Measurements from ENCODE around the gene C1orf232.

The C1orf232 gene

DNA sequence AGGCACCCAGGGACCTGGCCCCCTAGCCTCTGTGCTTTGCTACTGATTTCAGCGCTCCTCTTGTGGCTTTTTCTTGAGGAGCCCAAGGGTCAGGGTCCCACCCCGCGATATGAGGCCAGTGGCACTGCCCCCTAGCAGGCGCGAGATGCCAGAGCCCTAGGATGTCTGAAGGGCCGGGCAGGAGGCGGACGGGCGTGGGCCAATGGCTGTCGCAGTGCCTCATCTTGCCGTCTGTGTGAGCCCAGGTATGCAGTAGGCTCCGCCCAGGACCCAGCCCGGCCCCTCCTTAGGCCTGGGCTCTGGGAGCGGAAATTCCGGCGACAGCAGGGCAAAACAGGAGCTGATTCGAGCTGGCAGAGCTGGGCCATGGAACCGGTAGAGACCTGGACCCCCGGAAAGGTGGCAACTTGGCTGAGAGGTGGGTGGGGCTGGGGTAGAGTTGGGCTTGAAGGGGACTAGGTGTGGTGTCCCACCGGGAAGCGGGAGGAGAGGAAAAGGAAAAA lies 8.5 kb upstream of the C1orf232 start, which contains the start of gene CNKSR1:
CNKSR1 (plus strand) TSS at position 310 of the 503 bp plus-strand sequence; CDS start at position 367, 57 bp downstream.
- no peak for DNase-seq (ENCODE audit: low spot score)

DNA sequence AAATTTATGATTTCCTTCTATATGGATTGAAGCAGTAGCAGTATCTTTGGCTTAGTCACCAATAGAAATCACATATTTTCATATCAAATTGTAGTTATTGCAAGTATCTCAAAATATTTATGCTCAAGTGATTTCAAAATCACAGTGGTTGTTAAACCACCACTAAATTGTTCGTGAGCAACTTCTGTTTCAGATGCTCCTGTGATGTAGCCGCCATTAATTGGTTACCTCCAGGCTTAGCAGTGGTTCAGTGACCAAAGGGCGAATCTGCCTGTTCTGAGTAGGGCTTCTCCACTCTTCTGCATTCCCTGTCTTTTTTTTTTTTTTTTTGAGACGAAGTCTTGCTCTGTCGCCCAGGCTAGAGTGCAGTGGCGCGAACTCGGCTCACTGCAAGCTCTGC lies 6.6 kb upstream of the C1orf232 start:
- no peak for DNase-seq (ENCODE audit: low spot score)

DNA sequence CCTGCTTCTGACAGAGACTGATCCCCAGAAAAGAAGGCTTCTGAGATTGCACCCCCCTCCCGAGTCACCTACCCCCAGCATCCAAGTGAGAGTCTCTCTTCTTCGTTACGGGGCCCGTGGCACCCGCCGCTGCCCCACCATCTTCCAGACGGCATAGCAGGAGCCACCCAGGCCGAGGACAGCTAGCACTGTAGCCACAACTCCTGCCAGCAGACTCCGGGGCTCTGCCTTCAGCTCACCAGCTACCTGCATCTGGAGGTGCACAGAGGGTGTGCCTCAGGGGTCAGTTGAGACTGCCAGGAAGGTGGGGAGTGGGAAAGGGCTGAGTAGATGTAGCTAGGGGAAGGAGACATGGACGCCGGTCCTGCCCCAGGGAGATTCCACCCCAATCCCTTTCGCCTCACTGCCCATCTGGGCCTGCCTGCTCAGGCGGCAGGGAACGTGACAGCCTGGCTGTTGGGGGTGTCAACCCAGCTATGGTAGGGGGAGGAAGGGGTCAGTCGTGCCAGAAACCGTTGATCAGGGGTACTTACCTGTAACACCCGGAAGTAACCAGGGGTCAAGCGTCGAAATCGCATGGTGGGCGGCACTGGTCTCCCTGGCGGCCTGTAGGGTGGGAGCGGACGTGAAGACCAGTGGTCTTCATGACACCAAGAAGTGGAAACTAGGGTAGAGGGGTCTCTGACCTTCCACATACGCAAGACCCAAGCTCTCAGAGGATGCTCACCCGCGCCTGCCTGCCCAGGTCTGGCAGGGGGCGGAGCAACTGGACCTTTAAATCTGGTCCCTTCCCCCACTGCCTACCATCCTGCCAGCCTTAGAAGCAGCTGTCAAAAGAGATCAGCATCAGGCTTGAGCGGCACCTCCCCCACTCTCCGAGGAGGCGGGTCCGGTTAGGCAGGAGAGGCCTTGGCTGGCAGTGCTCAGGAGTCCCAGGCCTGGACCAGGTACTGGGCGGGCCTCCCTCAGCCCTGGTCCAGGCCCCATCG lies 2.6 kb upstream of the C1orf232 start, which contains the start of gene ZNF593OS:
ZNF593OS (minus strand) TSS at position 749 of the 989 bp plus-strand sequence; CDS start at position 578, 171 bp downstream.
- no peak for DNase-seq (ENCODE audit: low spot score)

DNA sequence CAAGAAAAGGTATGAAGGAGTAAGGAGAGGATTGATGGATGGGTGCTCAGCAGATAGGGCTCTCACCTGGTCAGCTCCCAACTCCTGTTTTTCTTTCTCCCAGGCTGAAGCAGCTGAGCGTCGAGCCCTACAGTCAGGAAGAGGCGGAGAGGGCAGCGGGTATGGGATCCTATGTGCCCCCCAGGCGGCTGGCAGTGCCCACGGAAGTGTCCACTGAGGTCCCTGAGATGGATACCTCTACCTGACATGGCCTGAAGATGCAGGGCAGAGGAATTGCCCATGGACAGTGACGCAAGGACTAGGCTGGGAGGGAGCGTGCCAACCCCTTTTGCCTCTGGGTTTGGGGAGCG lies 1.7 kb upstream of the C1orf232 start:
- no peak for DNase-seq (ENCODE audit: low spot score)

DNA sequence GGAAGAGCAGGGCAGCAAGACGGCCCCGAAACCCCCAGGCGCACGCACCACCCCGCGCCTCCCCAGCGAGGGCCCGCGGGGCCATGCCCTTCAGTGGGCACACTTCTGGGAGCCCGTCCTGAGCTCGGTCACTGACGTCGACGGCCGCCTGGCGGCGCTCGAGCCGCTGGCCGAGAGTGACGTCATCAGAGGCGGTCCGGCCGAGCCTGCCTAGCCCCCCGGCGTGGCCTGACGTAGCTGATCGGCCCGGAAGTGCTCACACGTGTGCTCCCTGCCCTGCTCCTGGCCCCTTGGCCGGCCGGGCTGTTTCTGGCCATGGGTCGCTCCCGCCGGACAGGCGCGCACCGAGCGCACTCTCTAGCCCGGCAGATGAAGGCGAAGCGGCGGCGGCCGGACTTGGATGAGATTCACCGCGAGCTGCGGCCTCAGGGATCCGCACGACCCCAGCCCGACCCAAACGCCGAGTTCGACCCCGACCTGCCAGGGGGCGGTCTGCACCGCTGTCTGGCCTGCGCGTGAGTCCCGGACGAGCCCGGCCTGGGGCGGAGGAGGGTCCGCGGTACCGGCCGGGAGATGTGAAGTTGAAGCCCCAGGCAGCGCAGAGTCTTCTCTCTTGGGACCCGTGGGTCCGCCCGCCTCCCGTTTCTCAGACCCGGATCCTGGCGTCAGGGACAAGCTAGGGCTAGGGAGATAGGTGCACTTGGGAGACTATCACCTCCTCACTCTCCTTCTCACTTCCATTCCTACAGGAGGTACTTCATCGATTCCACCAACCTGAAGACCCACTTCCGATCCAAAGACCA lies 1.1 kb upstream of the C1orf232 start, which contains the start of gene ZNF593:
ZNF593 (plus strand) TSS at position 240 of the 803 bp plus-strand sequence; CDS start at position 316, 76 bp downstream.
- peak; percentile 97 for DNase-seq (ENCODE audit: low spot score)

DNA sequence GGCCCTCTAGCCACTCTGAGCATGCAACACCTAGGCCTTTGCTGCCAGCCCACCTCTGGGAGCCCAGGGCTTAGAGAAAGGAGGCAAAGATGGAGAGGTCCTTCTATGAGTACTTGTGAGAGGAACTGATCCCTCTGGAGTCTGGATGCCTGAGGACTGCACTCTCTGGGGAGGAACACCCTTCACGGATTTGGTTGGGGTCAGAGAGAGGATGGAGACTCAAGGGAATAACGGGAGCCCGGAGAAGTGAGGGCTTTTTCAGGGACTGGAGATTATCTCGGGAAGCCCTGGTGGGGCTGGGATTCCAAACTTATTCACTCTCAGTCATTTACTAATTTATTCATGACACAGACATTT lies 413 bp upstream of the C1orf232 start:
- DNase-seq (ENCODE audit: low spot score): no peak

DNA sequence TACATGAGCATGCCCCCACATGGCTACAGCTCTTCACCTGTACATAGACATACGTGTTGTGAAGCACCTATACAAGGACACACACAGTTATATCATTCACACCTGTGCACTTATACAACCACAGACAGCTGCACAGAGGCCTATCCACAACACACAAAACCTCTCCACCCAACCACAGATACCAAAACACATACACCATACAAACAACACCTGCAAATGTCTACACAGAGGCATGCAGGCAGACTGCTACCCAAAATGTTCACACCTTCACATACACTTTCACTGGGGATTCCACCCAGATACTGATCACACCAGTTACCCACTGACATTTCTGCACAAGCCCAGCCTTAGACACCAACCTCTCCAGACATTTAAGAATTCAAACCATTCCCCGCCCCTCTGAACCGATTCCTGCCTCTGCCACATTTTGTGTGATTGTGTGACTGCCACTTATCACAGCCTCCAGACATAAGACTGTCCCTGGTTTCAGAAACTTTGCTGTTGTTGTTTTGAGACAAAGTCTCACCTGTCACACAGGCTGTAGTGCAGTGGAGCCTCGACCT lies 2.0 kb downstream of the C1orf232 start:
- no peak for DNase-seq (ENCODE audit: low spot score)

DNA sequence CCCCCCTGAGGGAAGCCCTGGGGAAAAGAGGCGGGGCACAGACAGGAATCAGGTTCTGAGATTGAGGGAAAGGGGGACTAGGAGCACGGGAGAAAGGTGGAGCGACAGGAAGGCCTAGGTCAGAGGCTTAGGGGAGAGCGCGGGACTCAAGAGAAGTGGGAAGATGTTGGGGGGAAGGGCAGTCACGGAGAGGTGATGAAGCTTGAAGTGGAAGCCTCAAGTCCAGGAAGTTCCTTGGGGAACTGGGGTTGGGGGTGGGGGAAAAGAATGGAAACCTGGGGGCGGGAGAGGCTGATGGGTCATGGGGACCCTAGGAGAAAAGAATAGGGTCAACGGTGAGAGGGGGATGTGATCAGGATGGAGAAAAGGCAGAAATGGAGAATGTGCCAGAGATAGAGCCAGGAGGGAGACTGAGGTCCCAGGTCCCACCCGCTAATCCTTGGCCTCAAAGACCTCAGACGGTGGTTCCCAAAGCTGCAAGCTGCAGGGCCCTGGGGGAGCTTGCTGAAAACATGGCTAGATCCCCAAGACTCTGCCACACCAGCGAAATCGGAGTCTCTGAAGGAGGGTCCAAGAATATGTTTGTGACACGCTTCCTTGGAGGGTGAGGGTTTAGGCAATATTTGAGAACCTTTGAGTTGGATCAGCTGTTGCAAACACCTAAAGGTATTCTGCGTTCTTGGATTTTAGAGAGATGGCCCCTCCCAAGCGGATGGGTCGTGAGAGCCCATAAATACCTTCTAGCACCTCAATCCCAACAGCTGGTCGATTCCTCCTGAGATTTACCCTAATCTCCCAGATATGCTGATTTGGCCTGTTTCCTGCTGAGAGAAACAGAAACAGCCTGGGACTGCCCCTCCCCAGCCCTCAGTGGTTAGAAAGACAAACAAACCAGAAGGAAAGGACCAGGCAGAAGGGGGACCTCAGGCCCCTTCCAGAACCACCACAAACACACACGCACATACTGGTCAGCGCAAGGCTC lies 3.6 kb downstream of the C1orf232 start:
- peak; percentile 61 for DNase-seq (ENCODE audit: low spot score)

DNA sequence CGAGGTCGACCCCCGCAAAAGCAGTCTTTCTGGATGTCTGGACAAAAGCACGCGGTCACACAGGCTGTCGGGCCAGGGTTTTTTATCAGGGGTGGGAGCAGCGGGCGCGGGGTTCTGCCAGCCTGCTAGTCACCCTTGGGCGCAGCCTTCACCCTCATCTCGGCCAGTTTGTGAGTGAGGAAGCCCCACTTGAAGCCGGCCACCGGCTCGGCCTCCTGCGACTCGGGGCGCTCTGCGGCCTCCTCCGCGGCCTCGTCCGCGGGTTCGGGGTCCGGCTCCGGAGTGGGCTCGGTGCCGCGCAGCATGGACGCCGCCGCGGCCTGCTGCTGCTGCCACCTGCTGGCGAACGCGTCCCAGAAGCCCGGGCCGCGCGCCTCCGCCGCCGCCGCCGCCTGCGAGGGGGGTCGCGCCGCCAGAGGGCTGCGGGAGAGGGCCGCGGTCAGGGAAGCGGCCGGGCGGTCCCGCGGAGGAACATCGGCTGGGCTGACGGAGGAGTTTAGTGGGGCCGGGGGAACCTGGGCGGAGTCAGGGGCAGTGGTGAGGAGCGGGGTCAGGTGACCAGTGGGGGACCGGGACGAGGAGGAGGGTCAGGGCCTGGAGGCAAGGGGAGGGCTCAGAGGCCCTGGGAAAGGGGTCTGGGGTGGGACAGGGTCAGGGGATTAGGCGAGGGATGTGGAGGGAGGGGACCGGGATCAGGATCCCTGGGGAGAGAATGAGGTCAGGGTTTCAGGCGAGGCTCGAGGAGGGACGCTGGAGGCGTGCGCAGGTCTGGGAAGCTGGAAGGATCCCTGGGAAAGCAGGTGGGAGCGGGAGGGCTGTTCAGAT lies 4.5 kb downstream of the C1orf232 start:
- peak; percentile 88 for DNase-seq (ENCODE audit: low spot score)

DNA sequence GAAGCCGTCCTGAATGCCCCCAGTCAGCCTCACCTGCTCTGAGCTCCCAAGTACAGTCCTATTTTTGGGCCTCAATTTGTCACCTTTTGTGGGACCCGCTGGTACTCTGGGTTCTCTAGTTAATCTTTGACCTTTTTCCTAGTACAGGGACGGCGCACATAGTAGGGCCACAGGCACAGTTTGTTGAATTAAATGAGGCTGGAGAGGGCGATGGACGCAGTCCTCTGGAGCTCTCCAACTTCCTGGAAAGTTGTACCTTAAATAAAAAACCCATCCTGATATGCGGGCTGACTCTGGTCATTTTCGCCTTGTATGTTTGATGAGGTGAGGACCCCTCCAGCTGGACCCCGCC lies 5.1 kb downstream of the C1orf232 start:
- no peak for DNase-seq (ENCODE audit: low spot score)

DNA sequence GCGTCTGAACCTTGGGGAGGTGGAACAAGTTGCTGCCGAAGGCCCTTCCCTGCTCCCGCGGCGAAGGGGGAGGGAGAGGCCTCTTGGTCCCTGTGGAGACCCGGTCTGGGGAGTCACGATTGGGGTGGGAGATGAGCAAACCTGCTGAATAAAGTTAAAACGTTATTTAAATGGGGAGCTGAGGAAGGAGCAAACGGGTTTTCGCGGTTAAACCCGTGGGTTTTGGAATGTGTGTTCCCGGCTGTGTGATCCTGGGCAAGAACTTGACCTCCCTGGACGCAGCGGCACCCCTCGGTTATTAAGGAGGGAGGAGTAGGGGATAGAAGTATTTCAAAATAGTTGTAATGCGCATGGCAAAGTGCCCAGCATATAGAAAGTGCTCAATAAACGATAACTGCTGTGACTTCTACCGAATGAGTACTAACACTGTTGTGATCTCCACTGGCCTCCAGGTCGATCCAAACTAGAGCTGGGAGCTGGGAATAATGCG lies 6.5 kb downstream of the C1orf232 start:
- no peak for DNase-seq (ENCODE audit: low spot score)

DNA sequence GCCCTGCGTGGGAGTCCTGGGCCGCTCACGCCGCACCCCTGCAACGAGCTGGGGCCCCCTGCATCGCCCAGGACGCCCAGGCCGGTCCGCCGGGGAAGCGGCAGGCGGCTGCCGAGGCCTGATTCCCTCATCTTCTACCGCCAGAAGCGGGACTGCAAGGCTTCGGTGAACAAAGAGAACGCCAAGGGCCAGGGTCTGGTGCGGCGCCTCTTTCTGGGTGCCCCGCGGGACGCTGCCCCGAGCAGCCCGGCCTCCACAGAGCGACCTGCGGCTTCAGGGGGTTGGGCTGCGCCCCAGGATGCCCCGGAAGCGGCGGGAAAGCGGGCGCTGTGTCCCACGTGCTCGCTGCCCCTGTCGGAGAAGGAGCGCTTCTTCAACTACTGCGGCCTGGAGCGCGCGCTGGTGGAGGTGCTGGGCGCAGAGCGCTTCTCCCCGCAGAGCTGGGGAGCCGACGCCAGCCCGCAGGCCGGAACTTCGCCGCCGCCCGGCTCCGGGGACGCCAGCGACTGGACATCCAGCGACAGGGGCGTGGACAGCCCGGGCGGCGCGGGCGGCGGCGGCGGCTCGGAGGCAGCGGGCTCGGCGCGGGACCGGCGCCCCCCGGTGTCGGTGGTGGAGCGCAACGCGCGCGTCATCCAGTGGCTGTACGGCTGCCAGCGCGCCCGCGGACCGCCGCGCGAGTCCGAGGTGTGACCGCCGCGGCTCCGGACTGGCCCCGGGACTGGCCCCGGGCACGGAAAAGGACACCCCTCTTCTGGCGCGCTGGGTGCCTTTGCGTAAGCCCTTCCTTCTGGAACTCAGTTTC lies 7.1 kb downstream of the C1orf232 start:
- no peak for DNase-seq (ENCODE audit: low spot score)

DNA sequence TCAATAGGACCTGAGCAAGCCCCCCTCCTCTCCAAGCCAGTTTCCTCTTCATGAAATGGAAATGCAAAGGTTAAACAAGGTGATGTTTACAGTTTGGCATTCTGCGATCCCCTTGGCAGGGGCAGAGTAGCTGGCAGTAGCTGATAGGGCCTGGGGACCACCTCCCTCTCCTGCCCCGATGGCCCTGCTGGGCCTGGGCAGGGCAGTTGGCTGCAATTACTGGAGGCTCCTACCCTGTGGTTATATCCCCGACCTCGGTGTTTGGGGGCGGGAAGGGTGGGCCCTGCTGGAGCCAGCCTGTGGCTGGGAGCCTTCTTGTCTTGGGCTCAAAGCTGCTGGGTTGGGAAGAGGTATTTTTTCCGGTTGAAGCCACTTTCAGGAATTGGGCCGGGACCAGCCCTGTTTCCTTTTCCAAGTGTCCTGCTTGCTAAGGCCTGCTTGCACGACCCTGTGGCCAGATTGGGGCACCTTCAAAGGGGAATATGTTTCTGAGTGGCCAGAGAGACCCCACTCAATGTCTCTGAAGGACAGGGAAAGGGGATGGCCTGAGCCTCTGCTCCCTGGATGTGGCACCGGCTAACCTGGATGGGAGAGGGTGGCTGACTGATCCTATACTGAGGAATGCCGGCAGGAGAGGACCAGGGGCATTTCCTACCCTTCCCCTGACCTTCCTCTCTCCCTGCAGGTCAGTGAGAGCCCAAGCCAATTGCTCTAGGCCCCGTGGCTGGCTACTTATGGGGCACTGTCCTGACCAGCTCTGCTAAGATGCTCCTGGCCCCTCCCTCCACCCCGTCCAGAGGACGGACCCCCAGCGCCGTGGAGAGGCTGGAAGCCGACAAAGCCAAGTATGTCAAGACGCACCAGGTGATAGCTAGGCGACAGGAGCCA lies 8.0 kb downstream of the C1orf232 start:
- no peak for DNase-seq (ENCODE audit: low spot score)

DNA sequence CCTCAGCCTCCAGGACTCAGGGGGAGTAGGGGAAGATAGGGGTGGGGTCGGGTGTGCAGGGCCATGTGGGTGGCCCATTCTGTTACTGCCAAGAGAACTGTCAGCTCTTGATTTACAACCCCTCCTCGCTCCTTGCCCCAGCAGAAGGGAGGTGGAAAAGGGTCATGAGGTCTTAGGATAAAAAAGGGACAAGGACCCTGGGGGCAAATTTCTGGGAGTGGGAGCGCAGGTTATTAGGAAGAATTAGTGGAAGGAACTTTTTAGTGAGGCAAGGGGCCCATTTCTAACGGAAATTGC lies 9.1 kb downstream of the C1orf232 start:
- DNase-seq (ENCODE audit: low spot score): no peak

DNA sequence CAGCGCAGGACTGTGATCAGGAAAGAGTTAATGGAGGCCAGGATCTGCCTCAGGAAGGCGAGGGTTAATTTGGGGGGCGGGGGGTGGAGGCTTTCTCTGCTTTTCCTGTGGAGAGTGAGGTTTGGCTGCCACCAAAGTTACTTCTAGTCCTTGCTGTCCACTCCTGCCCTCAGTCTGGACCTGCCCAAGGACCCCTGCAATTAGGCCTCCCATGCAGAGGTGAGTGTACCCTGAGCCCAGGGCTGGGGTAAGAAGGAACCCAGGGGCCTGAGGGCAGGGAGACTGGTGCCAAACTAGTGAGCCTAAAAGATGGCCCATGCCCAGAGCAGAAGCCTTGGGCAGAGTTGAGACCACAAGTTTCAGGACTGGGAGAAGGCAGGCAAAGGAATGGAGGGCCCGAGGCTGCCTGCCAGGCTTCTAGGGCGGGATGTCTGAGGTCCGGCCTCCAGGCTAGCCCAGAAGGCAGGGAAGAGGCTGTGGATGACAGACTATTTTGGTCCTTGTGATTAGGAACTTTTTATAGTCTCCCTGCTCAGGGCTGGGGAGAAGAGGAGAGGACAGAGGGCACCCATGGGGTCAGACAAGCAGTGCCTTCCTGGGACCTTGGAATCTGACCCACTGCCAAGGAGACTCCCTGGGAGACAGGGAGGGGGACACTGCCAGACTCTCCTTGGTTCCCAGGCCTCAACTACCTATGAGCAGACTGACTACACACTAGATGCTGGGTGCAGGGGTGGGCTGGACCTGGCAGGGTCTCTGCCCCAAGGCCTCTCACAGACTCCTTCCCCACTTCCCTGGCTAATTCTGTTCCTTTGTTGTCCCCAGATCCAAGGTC lies 9.6 kb downstream of the C1orf232 start, which contains the start of gene FAM110D:
FAM110D (plus strand) TSS at position 172 of the 835 bp plus-strand sequence. CDS start 2,213 bp downstream, outside the sequence.
- no peak for DNase-seq (ENCODE audit: low spot score)

DNA sequence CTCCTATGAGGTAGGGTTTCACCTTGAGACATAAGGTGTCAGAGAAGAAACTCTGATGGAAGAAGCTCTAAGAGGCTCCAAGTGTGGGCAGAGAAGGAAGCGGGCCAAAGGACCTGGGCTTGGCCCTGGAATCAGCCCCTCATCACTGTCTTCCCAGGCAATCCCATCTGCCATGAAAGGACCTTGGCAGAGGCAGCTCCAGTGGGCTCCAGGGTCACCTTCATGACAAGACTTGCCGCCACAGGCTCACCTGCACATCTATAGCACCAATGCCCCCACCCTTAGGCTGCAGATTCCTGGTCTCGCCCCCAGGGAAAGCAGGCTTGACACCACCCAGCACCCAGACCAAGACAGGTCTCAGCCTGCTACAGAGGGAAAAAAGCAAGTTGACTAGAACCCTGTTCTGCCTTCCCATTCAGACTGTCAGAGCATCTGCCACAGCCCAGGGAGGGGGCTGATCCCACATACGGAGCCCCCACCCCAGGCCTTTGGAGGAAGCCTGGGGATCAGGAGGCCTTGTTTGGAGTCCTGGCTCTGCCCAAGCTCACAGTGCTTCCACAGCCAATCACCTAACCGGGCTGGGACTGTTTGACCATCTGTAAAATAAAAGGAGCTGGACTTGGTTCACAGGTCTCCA lies 10.4 kb downstream of the C1orf232 start:
- no peak for DNase-seq (ENCODE audit: low spot score)
